HG03442 (cell line): ENCODE results near the gene GM2A.

Experiments
- ATAC-seq: cut with Tn5 transposase; IDR thresholded peaks from one replicate; pipeline ENCODE4 v1.9.1; 2021; ENCODE audit warnings: mild to moderate bottlenecking, moderate library complexity; ENCODE audit not compliant: unreplicated experiment

Gene GM2A

GRCh38 chr5:151252762-151253604, at the start of gene GM2A:
Gene GM2A, plus strand, starts transcription at chr5:151253185. Its CDS starts 32 bp downstream, at chr5:151253217.
- peak; percentile 71 for ATAC-seq

- ATAC-seq: no peak
Observed at GRCh38 chr5:151204051-151204450, 48.9 kb upstream of the GM2A start.

GRCh38 chr5:151205411-151205810, 47.6 kb upstream of the GM2A start:
- no peak for ATAC-seq

DNA sequence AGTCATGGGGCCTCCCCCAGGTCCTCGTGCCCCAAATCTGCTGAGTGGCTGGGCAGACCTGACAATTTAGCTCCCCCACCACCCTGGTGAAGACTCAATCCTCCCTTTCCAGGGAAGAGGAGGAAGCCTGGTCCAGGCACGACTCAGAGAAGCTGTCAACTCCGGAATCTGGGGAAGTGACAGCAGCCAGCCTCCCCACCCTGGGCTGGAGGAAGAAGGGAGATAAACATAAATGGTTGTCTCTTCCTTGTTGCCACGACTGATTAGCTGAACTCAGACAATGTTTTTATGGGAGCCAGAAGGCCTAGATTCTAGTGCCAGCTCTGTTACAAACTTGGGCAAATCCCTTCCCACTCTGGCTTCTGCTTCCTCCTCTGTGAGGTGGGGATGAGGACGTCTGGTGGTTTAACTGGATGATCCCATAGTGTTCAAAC, 44.5 kb upstream of the GM2A start:
- ATAC-seq: no peak

GRCh38 chr5:151212406-151212798, 40.6 kb upstream of the GM2A start:
- no peak for ATAC-seq

DNA sequence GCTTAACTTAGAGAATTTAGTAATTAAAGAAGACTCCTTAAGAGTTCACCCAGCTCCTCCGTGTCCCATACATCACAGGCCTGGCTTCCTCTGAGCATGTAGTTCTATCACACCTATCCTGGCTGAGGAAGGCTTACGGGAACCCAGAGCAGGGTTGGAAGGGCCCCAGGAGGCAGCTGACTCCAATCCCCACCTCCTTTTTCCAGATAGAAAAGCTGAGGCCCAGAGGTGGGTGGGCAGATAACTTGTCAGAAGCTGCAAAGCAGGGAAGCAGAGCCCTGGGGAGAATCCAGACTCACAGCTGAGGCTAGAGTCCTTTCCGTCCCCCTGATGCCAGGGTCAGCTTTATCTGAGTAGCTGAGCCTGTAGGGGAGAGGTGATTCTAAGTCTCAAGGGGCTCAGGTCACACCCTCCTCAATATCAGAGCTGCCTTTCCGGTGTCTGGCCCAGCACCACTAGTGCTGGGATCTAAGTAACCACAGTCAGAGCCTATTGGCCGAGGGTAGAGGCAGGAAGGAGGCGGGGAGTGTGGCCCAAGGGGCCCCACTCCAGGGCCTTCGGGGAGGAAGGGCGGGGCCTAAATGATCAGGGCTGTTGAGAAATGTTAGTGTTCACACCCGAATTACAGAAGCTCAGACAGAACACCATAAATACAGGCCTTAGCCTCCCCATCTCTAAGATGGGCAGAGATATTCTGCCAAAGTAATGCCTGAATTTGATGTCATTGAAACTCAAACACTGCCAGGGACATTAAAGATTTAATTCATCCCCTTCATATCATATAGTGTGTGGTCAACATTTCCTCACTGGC, 39.0 kb upstream of the GM2A start:
- peak; percentile 77 for ATAC-seq

GRCh38 chr5:151214614-151215545, 38.1 kb upstream of the GM2A start:
- ATAC-seq: peak; percentile 42

DNA sequence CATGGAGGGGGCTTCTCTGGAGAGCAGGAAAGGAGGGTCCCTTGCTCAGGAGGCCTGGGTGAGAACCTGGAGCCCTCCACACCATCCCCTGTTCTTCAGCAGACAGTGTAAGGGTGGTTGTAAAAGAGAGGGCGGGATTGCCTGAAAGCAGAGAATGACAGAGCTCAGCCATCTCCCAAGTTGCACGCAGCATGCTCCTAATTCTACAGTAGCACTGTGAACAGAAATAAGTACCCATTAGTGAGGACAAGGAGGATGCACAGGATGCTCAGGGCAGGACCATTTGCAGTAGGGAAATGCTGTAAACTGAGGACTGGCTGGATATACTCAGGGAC, 37.5 kb upstream of the GM2A start:
- no peak for ATAC-seq

DNA sequence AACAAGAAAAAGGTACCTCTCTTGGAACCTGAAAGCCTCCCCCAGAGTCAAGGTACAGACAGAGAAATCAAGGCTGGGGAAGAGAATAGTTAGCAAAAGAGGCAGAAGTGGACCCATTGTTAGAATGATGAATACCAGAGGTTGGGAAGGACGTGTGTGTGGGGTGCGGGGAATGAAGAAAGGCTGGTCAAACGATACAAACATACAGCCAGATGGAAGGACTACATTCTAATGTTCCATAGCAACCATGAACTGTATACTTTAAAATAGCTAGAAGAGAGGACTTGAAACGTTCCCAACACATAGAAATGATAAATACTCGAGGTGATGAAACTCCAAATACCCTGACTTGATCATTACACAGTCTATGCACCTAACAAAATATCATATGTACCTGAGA, 36.2 kb upstream of the GM2A start:
- ATAC-seq: no peak

- no peak for ATAC-seq
Observed at GRCh38 chr5:151218177-151218576, 34.8 kb upstream of the GM2A start.

GRCh38 chr5:151219138-151219537, 33.8 kb upstream of the GM2A start:
- no peak for ATAC-seq

DNA sequence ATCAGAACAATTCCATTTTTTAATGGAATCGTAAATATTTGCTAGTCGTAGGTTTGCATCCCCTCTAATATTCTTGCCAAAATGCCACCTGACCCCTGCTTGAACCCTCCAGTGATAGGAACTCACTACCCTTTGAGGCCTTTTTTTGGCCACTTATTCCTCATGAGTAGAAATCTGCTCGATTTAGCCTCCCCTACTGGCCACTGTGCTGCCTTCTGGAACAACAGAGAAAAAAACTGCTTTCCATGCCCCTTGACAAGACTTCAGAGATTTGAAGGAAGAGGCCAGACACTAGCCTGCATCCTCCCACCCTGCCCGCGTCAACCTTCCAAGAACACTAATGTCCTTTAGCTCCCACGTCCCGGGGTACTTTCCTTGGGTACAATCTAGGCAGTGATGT, 33.2 kb upstream of the GM2A start:
- ATAC-seq: no peak

DNA sequence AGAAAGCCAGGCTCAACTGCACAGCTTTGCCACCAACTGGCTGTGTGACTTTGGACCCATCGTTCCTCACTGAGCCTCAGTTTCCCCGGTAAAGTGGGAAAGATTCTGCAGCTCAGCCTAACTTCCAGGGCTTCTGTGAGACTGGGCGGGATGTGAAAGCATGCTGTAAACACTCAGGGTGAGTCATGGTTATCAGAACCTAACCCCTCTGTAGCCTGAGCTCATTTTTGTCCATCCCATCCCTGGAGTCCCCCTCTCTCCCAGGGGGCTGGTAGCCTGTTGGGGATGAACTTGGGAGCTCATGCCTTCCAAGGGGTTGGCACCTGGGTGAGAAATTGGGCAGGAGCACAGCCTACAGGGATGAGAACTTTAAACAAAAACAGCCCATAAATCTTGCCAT, 31.4 kb upstream of the GM2A start:
- ATAC-seq: no peak

- no peak for ATAC-seq
Observed at GRCh38 chr5:151222054-151222789, 30.8 kb upstream of the GM2A start.

DNA sequence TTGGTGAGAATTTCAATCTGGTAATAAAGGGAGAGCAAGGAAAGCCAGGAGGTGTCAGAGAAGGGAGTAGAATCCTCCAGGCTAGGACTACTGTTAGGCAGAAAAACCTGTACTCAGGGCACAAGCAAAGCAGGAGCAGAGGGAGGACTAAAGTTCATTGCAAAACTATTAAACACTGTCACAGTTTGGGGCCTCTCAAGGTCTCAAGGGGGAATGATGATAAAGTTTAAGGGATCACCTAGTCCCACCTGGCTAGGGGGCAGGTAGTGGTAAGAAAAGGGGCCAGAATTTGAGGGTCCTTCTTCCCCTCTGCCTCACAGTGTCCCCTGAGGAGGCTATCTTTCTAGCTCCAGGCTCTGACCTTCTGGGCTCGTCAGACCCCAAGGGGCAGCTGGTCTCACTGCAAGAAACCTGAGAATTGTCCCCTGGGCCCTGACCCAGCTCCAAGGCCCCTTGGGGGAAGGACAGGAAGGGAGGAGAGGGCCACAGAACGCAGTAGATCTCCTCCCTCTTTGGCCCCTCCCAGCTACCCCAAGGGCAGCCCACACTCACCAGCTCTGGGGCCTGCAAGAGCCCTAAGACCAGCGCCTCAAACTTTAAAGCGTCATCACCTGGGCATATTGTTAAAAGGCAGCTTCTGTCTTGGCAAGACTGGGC, 30.1 kb upstream of the GM2A start:
- ATAC-seq: peak; percentile 62

DNA sequence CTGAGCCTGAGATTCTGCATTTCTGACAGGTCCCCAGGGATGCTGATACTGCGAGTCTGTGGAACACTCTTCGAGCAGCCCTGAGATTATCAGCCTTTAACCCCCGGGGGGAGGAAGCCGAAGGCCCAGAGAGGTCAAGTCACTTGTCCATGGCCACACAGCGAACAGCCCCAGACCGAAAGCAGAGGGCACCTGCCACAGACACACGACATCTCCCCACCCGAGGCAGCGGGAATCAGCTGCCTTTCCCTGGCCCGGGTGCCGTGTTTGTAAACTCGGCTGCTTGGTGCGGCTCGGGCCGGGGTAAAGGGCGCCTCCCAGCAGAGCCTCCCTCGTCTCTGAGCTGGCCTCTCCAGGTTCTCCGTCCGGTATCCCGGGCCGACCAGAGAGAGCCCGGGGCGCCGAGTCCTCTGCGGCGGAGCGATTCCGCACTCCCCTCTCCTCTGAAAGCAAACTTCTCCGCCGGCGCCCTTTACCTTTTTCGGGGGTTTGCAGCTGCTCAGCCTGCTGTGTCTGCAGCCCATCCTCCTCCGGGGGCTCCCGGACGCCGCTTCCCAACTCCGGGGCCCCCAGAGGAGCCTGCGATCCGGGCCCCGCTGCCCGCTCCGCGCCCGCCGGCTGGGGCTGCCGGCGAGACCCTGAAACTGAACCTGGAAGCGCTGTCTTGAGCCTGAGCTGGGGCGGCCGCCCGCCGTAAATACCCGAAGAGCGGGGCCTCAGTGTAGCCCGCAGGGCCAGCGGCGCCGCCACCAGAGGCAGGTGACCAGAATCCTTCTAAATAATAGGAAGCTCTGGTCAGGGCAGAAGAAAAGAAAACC, 29.3 kb upstream of the GM2A start, which contains the start of gene CCDC69:
TSS of gene CCDC69 (minus strand) at position 646 of the 818 bp plus-strand sequence. CDS start at position 524, 122 bp downstream.
- ATAC-seq: peak; percentile 70

DNA sequence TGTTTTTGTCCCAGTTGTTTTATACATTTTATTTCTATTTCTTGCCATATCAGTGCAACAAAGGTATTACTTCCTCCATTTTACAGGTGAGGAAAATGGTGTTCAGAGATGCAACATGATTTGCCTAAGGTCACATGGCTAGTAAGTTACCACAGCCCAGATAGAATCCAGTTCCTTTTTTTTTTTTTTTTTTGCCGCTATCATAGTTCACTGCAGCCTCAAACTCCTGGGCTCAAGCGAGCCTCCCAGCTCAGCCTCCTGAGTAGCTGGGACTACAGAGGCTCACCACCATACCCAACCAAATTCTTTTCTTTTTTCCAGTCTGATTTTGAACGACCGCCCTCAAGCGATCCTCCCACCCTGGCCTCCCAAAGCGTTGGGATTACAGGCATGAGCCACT, 28.6 kb upstream of the GM2A start:
- ATAC-seq: no peak

GRCh38 chr5:151225071-151225470, 27.9 kb upstream of the GM2A start:
- no peak for ATAC-seq

GRCh38 chr5:151225475-151225874, 27.5 kb upstream of the GM2A start:
- no peak for ATAC-seq
